NCI-H146 treated with DMSO at 0.1 percent for 48 hours (cell line): ENCODE results near the gene SIGLEC12.

Experiments
- DNase-seq: peaks from one replicate; lab custom pipeline; 2025; ENCODE audit not compliant: unreplicated experiment; lab: John Stamatoyannopoulos, UW

Gene SIGLEC12

DNA sequence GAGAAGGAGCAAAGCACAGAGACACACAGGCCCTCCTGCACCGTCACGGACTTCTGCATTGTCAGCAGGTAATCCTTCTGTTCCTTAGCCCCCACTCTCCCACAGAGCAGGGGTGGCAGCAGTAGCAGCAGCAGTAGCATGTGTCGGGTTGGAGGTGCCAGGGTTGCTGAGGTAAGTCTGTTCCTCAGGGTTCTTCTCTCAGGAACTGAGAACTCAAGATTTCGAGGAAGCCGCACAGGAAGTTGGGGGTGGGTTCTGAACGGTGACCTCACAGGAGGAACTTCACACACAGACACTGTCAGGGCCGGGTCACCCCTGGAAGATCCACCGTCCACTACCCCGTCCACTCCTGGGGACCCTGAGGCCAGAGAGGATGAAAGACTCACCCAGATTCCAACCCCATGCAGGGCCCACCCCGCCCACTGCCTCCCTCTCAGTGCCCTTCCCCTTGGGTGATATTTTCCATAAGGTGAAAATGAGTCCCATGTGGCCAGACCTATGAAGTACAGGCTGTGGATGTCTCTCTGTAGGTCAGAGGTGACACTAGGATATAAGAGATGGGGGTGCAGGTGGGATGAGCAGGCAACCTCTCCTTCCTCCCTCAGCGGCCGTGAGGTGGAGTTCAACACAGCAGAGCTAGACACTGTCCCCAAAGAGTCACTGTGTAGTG lies at the start of gene SIGLEC12:
Gene SIGLEC12, minus strand, starts transcription at position 207 of the 670 bp plus-strand sequence. Its CDS starts 67 bp downstream, at position 140.
- no peak for DNase-seq

DNA sequence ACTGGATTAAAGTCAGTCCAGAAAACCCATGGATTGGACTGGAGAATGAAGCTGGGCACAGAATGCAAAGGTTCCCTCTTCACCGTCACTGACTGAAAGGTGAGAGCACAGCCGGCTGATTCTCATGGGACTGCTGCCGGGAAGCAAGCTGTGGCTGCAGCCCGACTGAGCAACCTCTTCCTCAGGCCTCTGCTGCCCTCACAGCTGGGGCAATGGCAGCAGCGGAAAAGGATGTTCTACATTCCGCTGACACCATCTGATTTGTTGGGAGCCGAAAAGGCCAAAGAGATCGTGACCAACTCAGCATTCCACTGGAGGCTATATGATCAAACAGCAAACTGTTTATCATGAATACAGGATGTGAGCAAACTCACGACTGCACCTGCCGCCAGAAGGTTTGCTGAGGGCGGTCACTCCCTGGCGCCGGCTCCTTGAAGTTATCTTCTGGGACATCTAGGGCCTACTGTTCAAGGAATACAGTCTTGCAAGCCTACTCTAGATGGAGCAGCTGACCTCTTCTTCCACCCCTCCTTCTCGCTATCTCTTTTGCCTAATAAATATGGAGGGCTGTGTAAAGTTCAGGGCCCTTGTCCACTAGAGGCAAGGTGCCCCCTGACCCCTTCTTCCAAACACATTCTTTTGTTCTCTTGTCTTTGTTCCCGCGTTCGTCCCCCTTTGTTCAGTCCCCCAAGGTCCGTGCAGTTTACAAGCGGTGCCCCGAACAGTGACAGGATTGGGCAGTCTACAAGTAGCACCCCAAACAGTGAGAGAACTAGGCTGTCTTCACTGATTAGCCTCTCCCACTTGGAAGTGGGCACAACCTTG lies 49.5 kb upstream of the SIGLEC12 start:
- DNase-seq = no peak

DNA sequence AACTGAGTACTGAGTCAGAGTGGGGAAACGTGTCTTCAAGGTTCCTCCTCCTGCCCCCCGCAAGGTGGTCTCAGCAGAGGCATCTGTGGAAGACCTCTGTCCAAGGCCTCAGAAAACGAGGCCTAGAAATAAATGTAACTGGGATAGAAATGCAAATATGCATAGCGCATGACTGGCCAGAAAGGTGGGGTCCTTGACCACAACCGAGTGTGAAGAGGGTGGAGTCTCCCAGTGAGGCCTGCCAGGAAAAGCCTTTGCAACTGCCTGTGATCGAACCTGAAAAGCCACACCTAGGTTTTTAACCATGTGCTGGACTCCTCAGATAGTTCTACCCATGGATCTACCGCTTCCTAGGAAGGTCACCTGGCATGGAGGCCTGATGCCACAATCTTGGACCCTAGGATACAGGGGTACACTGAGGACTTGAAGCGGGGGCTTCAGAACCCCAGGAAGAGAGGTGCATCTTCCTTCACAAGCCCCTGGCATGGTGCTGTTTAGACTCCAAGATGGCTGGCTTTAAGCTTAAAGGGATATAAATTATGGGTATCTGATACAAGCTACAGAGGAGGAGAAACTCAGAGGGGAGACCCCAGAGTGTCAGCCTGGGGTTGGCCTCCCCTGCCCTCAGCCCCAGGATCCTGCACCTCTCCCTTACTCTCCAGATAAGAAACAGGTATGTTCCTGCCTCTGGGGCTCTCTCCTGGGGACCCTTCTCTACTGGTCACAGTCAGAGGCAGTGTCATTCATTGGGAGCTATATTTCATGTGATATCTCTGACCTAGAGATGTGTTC lies 48.1 kb upstream of the SIGLEC12 start:
- no peak for DNase-seq

DNA sequence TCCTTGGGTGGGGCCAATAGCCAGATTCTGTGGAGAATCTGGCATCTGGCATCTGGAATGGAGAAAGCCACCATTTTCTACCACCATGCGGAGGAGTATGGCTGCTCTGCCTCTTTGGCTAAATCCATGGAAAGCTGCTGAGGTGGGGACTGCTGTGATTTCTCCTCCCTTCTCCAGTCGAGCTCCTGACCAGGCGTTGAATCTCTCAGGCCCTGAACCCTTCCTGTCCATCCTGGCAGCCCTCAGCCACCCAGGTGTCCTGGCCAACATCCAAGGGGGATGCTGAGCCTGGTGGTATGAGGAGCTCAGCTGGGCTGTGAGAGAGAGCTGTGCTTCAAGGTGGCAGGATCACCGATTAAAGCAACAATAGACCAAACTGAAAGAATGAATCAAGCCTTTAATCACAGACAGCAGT lies 47.3 kb upstream of the SIGLEC12 start:
- DNase-seq = no peak

DNA sequence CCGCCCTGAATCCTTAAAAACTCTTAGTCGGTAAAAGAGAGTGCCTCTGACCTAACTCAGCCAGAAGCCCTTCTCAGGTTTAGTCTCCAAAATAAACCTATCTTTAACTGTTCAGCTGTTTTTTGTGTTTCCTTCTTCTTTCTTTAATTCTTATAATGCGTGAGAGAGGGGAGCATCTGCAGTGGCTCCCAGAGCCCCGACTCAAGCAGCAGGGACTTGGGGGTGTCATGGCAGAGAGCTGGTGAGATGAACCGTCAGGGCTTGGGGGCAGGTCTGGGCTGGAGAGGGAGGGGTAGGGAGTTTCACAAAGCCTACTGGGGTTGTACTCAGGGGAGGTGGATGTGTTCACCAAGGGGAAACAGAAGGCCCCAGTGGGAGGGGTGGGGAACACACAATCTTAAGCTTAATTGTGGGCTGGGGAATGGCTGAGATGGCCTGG lies 46.6 kb upstream of the SIGLEC12 start:
- no peak for DNase-seq

DNA sequence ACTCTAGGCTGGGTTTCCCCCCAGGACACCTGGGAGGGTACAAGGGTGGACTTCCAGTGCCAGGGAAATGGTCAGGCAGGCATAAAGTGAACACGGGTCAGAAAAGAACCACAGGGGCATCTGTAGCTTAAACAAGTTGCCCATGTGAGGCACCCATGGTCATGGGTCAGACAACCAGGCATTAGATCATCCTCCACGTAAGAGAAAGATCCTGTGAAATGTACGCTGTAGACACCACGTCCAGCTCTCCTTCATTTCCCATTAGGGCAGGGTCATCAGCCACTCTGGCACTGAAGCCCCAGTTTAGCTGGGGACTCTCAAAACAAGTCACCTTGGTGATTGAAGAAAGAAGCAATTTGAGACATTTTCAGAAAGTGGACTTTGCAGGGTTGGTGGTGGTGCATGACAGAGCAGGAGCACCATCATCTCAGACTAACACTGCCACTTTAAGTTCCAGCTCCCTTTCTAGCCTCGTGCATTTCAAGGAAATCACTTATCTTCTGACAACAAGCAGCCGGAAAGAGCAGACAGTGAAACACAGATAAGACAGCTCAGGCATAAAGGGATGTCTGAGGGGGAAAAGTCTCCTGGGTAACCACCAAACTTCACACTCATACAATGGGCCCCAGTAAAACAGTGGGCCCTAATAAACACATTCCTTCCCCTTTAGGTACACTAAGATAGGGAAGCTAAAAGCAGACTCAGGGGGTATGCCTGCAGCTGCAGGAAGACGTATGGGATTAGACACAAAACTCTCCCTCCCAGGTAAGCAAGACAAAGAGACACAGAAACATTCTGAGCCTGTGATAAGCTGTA lies 46.0 kb upstream of the SIGLEC12 start:
- DNase-seq = no peak

DNA sequence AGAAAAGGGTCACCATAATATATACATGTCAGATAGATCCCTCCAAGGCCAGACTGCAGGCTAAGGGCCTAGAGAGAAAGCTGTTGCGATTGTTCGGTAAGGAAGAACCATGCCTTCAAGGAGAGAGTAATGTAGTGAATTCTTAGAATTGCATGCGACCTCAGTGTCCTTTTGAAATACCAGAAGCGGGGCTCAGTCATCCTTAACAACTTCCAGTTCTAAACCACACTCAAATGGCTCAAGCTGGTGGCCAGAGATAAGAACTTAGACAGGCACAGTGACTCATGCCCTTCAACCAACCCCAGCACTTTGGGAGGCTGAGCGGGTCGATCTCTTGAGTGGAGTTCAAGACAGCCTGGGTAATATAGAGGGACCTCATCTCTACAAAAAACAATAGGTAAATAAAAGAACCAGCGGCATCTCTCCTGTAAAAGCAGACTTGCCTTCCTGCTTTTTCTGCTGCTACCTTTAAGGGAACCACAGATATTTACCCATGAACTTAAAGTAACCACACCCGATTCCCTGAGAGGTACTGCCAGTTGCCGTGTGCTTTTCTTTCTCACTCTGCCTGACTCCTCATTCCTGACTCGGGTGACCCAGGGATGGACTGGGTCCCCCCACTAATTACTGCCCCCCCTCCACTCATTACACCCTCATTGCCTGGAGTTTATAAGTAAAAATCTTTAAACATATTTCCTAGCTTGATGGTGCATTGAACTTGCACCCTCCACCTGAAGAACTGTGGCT lies 45.2 kb upstream of the SIGLEC12 start:
- no peak for DNase-seq

DNA sequence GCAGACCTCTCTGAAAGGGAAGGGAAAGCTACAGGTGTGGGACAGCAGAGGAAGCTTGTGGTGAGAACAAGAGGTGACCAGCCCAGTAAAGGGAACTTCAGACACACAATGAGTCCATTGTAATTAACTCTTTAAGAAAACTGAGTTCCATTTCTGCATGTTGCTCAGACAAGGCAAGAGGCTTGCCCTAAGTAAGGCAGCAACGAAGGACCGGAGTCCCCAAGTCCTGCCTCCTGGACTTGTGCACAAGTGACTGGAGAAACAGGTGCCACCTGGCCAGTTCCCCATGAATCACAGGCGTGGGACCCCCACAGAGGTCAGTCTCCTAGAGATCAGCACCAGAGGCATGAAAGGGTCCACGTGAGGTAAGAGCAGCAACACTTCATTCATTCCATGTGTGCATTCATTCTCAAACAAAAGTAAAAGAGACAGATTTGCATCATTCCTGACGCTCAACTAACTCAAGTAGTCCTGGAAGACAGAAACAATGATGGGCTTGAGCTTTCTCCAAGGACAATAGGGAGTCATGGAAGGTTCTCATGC lies 44.6 kb upstream of the SIGLEC12 start:
- no peak for DNase-seq

DNA sequence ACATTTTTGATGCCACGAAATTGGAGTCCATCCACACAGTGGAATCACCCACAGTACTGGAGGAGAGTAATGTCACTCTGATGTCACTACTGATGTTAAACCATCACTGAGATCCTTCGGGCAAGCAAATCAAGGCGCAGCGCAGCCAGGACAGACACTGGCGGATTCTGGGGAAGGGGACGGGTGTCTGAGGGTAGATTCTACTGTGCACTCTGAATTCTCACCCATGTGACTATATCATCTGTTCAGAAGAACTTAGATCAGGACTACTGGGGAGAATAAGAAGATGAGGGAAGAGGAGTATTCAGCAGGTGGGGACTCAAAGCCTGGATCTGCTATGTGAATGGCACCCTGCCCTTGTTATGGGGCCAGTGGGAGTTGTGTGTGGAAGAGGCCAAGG lies 42.4 kb upstream of the SIGLEC12 start:
- DNase-seq = no peak

DNA sequence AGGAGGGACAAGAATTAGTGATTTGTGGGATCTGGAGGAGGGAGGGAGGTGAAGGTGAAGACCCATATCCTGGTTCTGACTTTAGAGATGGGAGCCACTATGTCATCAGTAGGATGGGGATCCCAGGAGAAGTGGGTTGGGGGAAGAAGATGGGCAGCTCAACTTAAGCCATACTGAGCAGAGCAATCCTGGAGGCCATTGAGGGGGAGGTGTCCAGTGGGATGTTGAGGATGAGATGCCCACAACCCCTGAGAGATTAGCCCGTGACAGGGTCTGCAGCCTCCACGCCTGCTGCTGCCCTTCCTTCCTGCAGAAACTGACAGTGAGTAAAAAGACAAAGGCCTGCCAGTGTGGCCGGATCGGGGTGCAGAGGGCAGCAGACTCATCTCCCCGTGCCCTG lies 41.1 kb upstream of the SIGLEC12 start:
- DNase-seq = no peak

DNA sequence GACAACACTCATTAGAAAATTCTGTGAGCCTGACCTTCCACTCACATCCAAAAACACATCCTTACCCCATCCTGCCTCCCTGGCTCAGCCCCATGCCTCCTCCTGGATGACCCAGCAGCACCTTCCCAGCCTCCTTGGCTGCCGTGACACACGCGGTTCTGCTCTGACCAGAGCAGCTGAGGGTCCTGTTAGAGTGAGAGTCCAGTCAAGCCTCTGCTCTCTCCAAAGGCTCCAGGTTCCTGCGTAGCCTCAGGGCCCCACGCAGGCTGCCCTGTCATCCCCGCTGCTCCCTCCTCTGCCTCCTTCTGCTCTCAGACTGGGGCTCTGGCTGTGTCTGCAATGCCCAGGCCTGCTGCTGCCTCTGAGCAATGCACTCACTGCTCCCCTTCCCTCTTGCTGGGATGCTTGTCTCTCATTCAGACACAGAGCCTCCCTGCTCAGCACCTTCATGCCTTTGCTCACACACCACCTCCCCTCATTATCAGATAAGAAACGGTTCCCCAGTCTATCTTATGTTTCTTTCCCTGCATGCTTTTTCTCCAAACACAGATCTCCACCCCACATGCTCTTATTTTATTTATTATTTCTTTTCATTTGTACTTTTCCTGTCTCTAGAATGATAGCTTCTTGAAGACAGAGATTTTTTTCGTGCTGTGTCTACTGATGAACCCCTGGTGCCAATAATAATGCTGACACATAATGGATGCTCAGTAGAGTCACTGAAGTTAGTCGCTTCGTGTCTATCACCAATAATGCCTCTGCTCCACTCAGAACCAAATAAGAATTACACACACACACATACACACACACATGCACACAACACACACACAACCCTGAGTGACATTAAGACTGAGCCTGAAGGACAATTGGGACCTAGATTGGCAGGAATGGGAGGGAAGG lies 40.1 kb upstream of the SIGLEC12 start:
- no peak for DNase-seq

DNA sequence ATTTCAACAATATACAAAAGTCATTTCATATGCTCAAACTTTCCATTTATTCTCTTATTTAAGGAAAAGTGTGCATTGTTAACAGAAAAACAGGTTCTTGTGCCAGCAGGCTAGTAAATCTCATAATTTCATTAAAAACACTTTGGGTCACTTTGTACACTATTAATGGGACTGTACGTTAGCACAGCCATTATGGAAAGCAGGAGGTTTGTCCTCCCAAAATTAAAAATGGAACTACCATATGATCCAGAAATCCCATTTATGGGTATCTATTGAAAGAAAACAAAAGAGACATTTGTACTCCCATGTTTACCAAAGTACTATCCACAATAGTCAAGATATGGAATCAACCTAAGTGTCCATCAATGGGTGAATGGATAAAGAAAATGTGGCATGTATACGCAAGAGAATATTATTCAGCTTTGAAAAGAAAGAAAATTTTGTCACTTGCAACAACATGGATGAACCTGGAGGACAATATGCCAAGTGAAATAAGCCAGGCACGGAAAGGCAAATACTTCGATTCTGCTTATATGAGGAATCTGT lies 38.3 kb upstream of the SIGLEC12 start:
- no peak for DNase-seq

DNA sequence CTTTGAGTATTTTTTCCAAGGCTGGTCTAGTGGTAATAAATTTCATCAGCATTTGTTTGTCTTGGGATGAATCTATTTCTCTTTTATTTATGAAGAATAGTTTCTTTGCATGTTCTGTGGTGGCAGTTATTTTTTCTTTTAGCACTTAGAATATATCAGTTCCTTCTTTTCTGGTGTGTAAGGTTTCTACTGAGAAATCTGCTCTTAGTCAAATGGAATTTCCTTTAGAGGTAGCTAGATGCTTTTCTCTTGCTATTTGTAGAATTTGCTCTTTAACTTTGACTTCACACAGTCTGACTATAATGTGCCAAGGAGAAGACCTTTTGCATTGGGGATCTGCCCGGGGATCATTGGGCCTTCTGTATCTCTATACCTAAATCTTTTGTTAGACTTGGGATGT lies 33.9 kb upstream of the SIGLEC12 start:
- no peak for DNase-seq

DNA sequence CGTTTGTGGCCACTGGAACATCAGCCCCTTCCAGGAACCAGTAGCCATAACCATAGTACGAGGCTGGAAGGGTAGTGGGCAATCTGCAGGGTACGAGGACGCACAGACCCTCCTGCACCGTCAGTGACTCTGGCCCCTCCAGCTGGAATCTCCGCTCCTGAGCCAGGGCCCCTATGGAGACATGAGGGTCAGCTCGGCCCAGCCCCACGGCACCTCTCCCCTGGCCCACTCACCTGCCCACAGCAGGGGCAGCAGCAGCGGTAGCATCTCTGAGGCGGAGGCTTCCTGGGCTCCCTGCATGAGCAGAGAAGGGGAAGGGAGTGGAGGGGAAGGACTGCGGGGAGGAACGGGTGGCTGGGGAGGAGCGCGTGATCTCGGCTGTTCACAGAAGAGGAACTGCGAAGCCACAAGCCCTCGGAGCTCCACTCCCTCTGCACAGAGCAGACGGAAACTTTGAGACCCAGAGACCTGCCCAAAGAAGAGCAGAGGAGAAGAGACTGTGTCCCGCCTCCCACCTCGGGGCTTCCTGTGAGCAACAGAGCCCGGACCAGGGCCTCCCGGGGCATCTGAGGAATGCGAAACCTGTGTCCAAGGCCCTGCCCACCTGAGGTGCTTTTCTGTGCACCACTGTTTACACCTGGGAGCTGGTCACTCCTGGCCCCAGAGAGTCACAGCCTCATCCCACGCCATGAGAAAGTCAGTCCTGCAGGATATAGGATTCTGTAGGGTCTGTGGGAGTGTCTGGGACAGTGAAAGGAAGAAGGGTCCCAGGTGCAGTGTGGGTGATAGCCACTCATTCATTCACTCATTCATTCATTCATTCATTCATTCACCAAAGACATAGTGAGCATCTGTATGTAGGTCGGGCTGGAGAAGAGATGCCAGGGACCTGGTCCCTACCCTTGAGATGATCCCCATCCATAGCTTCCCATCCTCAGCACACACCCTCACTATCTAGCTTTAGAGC lies 30.0 kb upstream of the SIGLEC12 start, which contains the start of gene SIGLEC6:
Gene SIGLEC6, minus strand, starts transcription at position 322 of the 967 bp plus-strand sequence. Its CDS starts 22 bp downstream, at position 300.
- no peak for DNase-seq

DNA sequence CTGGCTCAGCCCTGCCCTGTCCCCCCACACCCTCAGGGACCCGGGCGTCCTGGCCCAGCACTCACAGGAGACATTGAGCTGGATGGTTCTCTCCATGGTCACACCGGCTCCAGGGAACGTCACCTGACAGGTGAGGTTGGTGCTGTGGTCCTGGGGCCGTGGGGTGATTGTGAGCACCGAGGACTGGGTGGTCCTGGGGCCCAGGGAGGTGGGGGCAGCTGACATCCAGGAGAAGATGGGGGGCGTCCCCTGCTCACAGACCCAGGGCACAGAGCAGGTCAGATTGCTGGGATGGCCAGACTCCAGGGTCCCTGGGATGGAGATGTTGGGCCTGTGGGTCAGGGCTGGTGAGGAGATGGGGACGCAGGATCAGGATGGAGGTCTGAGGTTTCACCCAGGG lies 29.0 kb upstream of the SIGLEC12 start:
- DNase-seq = no peak

DNA sequence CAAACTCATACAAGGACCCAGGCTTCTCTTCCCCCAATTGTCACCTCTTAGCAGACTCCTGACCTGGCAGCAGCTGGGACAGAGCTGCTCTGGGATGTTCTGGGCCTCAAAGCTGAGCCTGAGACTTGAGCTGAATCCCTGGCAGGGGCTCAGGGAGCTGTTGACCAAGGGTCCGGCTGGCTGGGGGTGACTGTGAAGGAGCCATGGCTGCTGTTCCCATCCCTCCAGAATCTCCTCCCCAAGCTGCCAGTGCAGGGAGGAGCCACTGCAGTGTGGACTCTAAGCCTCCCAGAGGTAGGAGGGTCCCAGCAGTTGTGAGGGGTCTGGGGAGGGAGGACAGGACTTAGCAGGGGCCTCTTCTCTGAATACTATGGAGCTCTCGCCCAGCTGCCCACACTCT lies 27.7 kb upstream of the SIGLEC12 start:
- no peak for DNase-seq

DNA sequence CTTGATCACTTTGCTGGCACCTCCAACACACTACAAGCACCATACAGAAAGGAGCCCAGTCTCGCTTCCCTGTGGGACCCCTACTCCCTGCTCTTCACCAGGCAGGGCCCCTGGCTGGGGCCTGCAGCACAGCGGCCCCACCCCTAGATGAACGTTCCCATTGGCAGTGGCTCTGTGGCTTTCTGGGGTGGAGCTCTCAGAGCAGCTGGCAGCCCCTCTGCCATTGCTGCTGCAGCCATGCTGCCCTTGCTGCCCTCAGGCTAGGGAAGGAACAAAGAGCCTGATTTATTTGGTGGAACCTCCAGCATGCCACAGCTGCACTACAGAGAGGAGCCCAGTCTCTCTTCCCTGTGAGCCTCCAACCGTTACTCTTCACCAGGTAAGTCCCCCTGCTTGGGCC lies 24.1 kb upstream of the SIGLEC12 start:
- DNase-seq = no peak
